Gastrocnemius medialis (tissue), 4 donors: ENCODE measurements around the gene PTPRR. TPM values are rescaled to one million over a fixed set of nuclear protein-coding genes. Genes with fewer than 3 reads are reported as not detected.
A peak's percentile ranks its signal among the peaks of the same experiment; 100 is the strongest.

Experiments used
- ATAC-seq, 2 donors: fragments of 150-250 bp; one replicate each; pipeline ENCODE4 v1.9.1; 2016
- DNase-seq, 2 donors: peaks; one replicate each; pipeline ENCODE4 v3.0.0-alpha.2; 2019
- H3K27ac ChIP-seq, 4 donors: fragments of 200-600 bp; sonication (generic); 1 replicate in 1 of 4; 2 replicates in 3 of 4; pipeline ENCODE4 v1.5.1; 2016 to 2018; ENCODE audit warnings: mild to moderate bottlenecking in 2 of 4, moderate library complexity in 1 of 4
- H3K27me3 ChIP-seq, 3 donors: fragments of 200-600 bp; sonication (generic) in 2 of 3; 1 replicate in 1 of 3; 2 replicates in 2 of 3; pipeline versions ENCODE4 v1.5.1 to v1.6.0; 2016 to 2019; ENCODE audit warnings: mild to moderate bottlenecking in 1 of 3, moderate library complexity in 1 of 3
- H3K36me3 ChIP-seq, 2 donors: fragments of 200-600 bp; sonication (generic) in 1 of 2; one replicate each; pipeline ENCODE4 v1.5.1; 2017 to 2018
- H3K4me1 ChIP-seq, 2 donors: fragments of 200-600 bp; sonication (generic) in 1 of 2; one replicate each; pipeline ENCODE4 v1.5.1; 2016 to 2017; ENCODE audit warnings: mild to moderate bottlenecking in 2 of 2
- H3K4me3 ChIP-seq, 4 donors: fragments of 200-600 bp; sonication (generic) in 3 of 4; 1 replicate in 1 of 4; 2 replicates in 3 of 4; pipeline ENCODE4 v1.5.1; 2016 to 2019; ENCODE audit warnings: mild to moderate bottlenecking in 2 of 4
- H3K9me3 ChIP-seq, 3 donors: fragments of 200-600 bp; sonication (generic) in 2 of 3; 1 replicate in 1 of 3; 2 replicates in 2 of 3; pipeline ENCODE4 v1.5.1; 2016 to 2019
- POLR2A ChIP-seq, 2 donors: fragments of 450-650 bp; IDR thresholded peaks; one replicate each; pipeline ENCODE4 v1.6.1; 2017; ENCODE audit warnings: antibody characterized with exemption in 2 of 2, mild to moderate bottlenecking in 2 of 2, moderate library complexity in 2 of 2
- in situ Hi-C, 4 donors: fragments of 200-750 bp; cut with MboI; loops; one replicate each; pipeline versions ENCODE4 v1.15.0 to v1.8.0; 2017; ENCODE audit warnings: low sequenced_read_pairs in 4 of 4
- intact Hi-C: fragments of 100-400 bp; cut with DNase I; formaldehyde crosslinking; loops from one replicate; pipeline ENCODE4 v1.15.1; 2023; ENCODE audit warnings: low total_unique reads
- total RNA-seq, 4 donors: library from RNA; depleted of rRNA; stranded (reverse); fragments of >200 nt; gene quantifications; one replicate each; pipeline versions ENCODE4 v1.1.0 to v1.2.3, GENCODE V29; 2016
- TF ChIP-seq, protein P1 (sequence below), 5 experiments: fragments of 450-650 bp in 3 of 5; fragments of 200-600 bp in 2 of 5; sonication (generic) in 2 of 5; IDR thresholded peaks in 4 of 5; conservative IDR thresholded peaks in 1 of 5; 1 replicate in 4 of 5; 2 replicates in 1 of 5; pipeline ENCODE4 v1.5.1; 2016 to 2019; ENCODE audit warnings: antibody characterized with exemption in 5 of 5, mild to moderate bottlenecking in 3 of 5, moderate library complexity in 3 of 5

Gene PTPRR
- total RNA-seq, 4 donors from 2014 or later: 0.18 to 0.20 TPM; not detected in 2

DNA sequence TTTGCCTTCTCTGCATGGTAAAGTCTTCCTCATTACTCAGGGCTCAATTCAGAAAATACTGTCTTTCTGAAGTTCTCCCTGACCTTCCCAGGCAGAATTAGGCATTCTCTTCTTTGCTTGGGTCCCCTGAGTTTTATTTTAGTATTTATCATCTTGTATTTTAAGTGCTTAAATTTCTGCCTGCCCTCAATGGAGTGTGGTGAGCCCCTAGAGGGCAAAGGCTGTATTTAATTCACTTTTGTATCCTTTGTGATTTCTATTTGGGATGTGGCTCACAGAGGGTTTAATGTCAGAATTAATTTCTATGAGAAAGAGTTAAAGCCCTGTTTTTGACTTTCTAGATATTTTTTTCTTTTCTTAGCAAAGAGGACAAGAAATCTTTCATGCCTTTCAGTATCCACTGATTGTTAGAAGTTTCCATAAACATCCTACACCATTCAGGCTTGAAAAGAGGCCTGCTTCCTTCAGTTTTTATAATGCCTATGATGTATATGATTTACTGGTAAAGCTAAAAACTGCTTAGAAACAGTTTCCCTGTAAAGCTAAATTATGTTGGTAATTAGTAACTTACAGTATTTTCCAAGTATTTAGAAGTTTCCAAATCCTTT lies 227.8 kb downstream of the PTPRR start:
- in situ Hi-C loops: no loop called here
- TF ChIP-seq, protein P1, sequence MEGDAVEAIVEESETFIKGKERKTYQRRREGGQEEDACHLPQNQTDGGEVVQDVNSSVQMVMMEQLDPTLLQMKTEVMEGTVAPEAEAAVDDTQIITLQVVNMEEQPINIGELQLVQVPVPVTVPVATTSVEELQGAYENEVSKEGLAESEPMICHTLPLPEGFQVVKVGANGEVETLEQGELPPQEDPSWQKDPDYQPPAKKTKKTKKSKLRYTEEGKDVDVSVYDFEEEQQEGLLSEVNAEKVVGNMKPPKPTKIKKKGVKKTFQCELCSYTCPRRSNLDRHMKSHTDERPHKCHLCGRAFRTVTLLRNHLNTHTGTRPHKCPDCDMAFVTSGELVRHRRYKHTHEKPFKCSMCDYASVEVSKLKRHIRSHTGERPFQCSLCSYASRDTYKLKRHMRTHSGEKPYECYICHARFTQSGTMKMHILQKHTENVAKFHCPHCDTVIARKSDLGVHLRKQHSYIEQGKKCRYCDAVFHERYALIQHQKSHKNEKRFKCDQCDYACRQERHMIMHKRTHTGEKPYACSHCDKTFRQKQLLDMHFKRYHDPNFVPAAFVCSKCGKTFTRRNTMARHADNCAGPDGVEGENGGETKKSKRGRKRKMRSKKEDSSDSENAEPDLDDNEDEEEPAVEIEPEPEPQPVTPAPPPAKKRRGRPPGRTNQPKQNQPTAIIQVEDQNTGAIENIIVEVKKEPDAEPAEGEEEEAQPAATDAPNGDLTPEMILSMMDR (IDR thresholded peaks at IDR 0.05 in 4 of 5, conservative IDR thresholded peaks at IDR 0.05 in 1 of 5): peak in 3 of 5 experiments; percentile 13 to 30 (median 23)
- TF ChIP-seq POLR2A (IDR thresholded peaks at IDR 0.05): no peak
- no peaks in the 10 kb centered on the region for H3K36me3 ChIP-seq
- DNase-seq (no peak), ATAC-seq (no peak)
- H3K27me3 ChIP-seq: no peaks in the 10 kb centered on the region
- intact Hi-C loops: no loop called here
- H3K27ac ChIP-seq: peak overlapping the region in 3 of 4 donors; percentile 1 to 48 (median 23)
- no peak overlapping the region for H3K4me3 ChIP-seq
- H3K4me1 ChIP-seq: no peaks in the 10 kb centered on the region
- H3K9me3 ChIP-seq: no peaks in the 10 kb centered on the region

DNA sequence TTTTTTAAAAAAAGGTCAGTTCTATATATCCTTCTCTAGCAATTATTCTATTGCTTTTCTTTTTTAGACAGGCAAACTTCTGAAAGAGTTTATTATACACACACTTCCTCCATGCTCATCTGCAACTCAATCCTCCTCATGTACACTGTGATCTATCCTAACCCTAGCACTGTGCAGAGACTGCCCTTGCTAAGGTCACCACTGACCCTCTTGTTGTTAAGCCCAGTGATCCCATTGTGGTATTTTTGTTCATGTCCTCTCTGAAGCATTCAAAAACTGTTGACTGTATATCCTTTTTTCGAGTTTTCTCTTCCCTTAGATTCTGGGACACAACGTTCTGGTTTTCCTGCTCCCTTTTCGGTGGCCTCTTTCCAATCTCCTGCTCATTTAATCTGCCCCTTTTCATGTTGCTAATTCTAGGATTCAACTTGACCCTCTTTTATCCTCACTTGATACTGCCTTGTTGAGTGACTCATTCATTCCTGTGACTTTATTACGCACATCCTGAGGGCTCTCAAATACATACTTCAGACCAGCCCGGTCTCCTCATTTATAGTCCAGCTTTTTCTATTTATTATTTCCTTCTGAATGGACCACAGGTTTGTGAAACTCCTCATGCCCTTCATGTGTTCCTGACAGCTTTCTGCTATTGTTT lies 229.4 kb downstream of the PTPRR start:
- Histone ChIP-seq H3K36me3 (no peaks in the 10 kb centered on the region), H3K4me1 (no peaks in the 10 kb centered on the region), H3K27ac (peak overlapping the region; percentile 5 to 68 (median 45)), H3K9me3 (no peaks in the 10 kb centered on the region), H3K4me3 (no peak overlapping the region), H3K27me3 (no peaks in the 10 kb centered on the region)
- no peak for TF ChIP-seq POLR2A (IDR thresholded peaks at IDR 0.05)
- TF ChIP-seq, protein P1 (IDR thresholded peaks at IDR 0.05 in 4 of 5, conservative IDR thresholded peaks at IDR 0.05 in 1 of 5): no peak
- ATAC-seq (peak; percentile 56 to 60), DNase-seq (no peak)
- in situ Hi-C loops: no loop called here
- intact Hi-C loops: no loop called here

DNA sequence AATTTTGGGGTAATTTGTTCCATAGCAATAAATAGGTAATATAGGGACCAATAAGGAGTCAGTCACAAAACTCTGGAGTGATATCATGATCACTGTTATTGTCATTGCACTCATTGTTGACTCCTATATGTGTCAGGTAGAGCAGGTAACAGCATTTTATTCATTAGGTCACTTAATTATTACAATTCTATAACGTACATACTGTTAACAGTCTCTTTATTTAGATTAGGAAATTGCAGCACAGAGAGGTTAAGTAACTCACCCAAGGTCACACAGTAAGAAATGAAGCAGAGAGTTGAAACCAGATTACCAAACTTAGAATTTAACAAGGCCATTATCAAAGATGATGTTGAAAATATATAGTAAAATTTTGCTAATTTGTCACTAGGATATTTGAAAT lies 233.6 kb downstream of the PTPRR start:
- H3K4me1 ChIP-seq: no peaks in the 10 kb centered on the region
- intact Hi-C loops: no loop called here
- no peaks in the 10 kb centered on the region for H3K27me3 ChIP-seq
- DNase-seq: no peak
- in situ Hi-C loops: no loop called here
- H3K9me3 ChIP-seq: no peaks in the 10 kb centered on the region
- no peaks in the 10 kb centered on the region for H3K36me3 ChIP-seq
- TF ChIP-seq POLR2A (IDR thresholded peaks at IDR 0.05): no peak
- TF ChIP-seq, protein P1 (IDR thresholded peaks at IDR 0.05 in 4 of 5, conservative IDR thresholded peaks at IDR 0.05 in 1 of 5): no peak
- H3K4me3 ChIP-seq: no peak overlapping the region
- ATAC-seq: no peak
- no peak overlapping the region for H3K27ac ChIP-seq

DNA sequence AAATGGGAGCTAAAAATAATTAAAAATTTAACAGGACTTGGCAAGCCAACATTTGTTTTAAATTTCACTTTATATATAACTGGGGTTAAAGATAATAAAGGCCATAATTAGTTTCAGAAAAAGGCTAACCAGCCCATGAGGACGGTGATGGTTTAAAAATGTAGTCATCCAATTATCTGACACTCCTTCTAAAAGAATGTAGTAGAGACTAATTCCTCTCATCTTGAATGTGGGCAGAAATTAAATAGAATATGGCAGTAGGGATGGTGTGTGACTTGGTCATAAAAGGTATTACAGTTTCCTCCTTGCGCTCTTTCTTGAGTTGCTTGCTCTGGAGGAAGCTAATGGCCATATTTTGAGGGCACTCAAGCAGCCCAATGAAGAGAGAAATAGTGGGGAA lies 234.2 kb downstream of the PTPRR start:
- no peak for ATAC-seq
- TF ChIP-seq POLR2A (IDR thresholded peaks at IDR 0.05): no peak
- TF ChIP-seq, protein P1 (IDR thresholded peaks at IDR 0.05 in 4 of 5, conservative IDR thresholded peaks at IDR 0.05 in 1 of 5): no peak
- H3K9me3 ChIP-seq: no peaks in the 10 kb centered on the region
- in situ Hi-C loops: no loop called here
- no peaks in the 10 kb centered on the region for H3K36me3 ChIP-seq
- intact Hi-C loops: no loop called here
- no peak overlapping the region for H3K4me3 ChIP-seq
- no peak overlapping the region for H3K27ac ChIP-seq
- H3K27me3 ChIP-seq: no peaks in the 10 kb centered on the region
- H3K4me1 ChIP-seq: no peaks in the 10 kb centered on the region
- no peak for DNase-seq
